IMR-90 (cell line): Measurements from ENCODE around the gene PRKG2. TPM values are rescaled to one million over a fixed set of nuclear protein-coding genes. Genes with fewer than 3 reads are reported as not detected.

Source experiments
- ATAC-seq: fragments of 200-7000 bp; cut with Tn5 transposase; 2 replicates; pipeline ENCODE4 v1.9.1; 2020; ENCODE audit warnings: low read depth, mild to moderate bottlenecking, moderate library complexity
- BruUV-seq: library from RNA; stranded (reverse); fragments of 400-500 nt; replicated peaks from 2 replicates; lab custom pipeline; 2021; lab: Mats Ljungman, UMichigan
- CTCF ChIA-PET: fragments of 300-600 bp; formaldehyde crosslinking; extraction: SDS; loops from one replicate; lab custom pipeline; 2021; ENCODE audit warnings: antibody characterized with exemption; lab: Yijun Ruan, JAX
- POLR2A ChIA-PET: fragments of 300-600 bp; sonication (Branson Sonifier 250); formaldehyde crosslinking; loops from one replicate; lab custom pipeline; 2022; ENCODE audit warnings: antibody characterized with exemption; ENCODE audit not compliant: unreplicated experiment; lab: Charles Lee
- DNase-seq: peaks from one replicate; pipeline ENCODE4 v3.0.0; 2013
- H2AFZ ChIP-seq: replicated peaks from 2 replicates; pipeline ENCODE3; 2013; ENCODE audit warnings: low read length, mild to moderate bottlenecking; ENCODE audit not compliant: poor library complexity
- H2AK5ac ChIP-seq: 2 replicates; pipeline ENCODE4 v1.6.1; 2013; ENCODE audit warnings: low read depth, low read length, inconsistent platforms
- H2AK9ac ChIP-seq: replicated peaks from 2 replicates; pipeline ENCODE3; 2013; ENCODE audit warnings: mild to moderate bottlenecking, low read depth, low read length, moderate library complexity; ENCODE audit not compliant: poor library complexity
- H2BK120ac ChIP-seq: 2 replicates; pipeline ENCODE4 v1.6.1; 2013; ENCODE audit warnings: low read depth, low read length, inconsistent platforms
- H2BK15ac ChIP-seq: 3 replicates; pipeline ENCODE4 v1.6.1; 2013; ENCODE audit warnings: low read depth, low read length, inconsistent platforms
- H2BK20ac ChIP-seq: 2 replicates; pipeline ENCODE4 v1.6.1; 2013; ENCODE audit warnings: low read depth, mild to moderate bottlenecking, inconsistent platforms, low read length, moderate library complexity
- H2BK5ac ChIP-seq: 2 replicates; pipeline ENCODE4 v1.6.1; 2013; ENCODE audit warnings: mild to moderate bottlenecking, low read depth, low read length, inconsistent platforms; ENCODE audit not compliant: poor library complexity, severe bottlenecking
- H3K14ac ChIP-seq: replicated peaks from 2 replicates; pipeline ENCODE4 v1.6.1; 2013; ENCODE audit warnings: low read depth, low read length, inconsistent platforms
- H3K18ac ChIP-seq: 2 replicates; pipeline ENCODE4 v1.6.1; 2013; ENCODE audit warnings: low read depth, low read length, control low read depth
- H3K23ac ChIP-seq: 2 replicates; pipeline ENCODE4 v1.6.1; 2013; ENCODE audit warnings: low read depth, low read length, inconsistent platforms
- H3K27ac ChIP-seq: 2 replicates; pipeline ENCODE4 v1.5.1; 2013; ENCODE audit warnings: mild to moderate bottlenecking, control low read depth, low read length; ENCODE audit not compliant: insufficient read depth
- H3K27me3 ChIP-seq: 2 replicates; pipeline ENCODE4 v1.6.1; 2013; ENCODE audit warnings: low read length; ENCODE audit not compliant: control insufficient read depth, insufficient read depth
- H3K36me3 ChIP-seq: 2 replicates; pipeline ENCODE4 v1.6.1; 2013; ENCODE audit warnings: low read length, mixed read lengths; ENCODE audit not compliant: control insufficient read depth, insufficient read depth
- H3K4ac ChIP-seq: 2 replicates; pipeline ENCODE4 v1.6.1; 2013; ENCODE audit warnings: low read depth, low read length, inconsistent platforms
- H3K4me1 ChIP-seq: 2 replicates; pipeline ENCODE4 v1.6.1; 2013; ENCODE audit warnings: low read length, mixed read lengths; ENCODE audit not compliant: control insufficient read depth, insufficient read depth
- H3K4me2 ChIP-seq: 2 replicates; pipeline ENCODE4 v1.6.1; 2013; ENCODE audit warnings: low read depth, mild to moderate bottlenecking, control low read depth, low read length, moderate library complexity
- H3K4me3 ChIP-seq: 2 replicates; pipeline ENCODE4 v1.5.1; 2013; ENCODE audit warnings: low read depth, mild to moderate bottlenecking, control low read depth, low read length, moderate library complexity; ENCODE audit not compliant: insufficient read depth
- H3K56ac ChIP-seq: 2 replicates; pipeline ENCODE4 v1.6.1; 2013; ENCODE audit warnings: low read length, inconsistent platforms; ENCODE audit not compliant: insufficient read depth; ENCODE audit errors: extremely low read depth
- H3K79me1 ChIP-seq, 2 experiments: 2 replicates each; pipeline ENCODE4 v1.6.1; 2013; ENCODE audit warnings: low read length in 2 of 2, inconsistent platforms in 1 of 2, low read depth in 1 of 2
- H3K9ac ChIP-seq: 2 replicates; pipeline ENCODE4 v1.6.1; 2013; ENCODE audit warnings: low read depth, low read length, control low read depth
- H3K9me1 ChIP-seq: 2 replicates; pipeline ENCODE4 v1.6.1; 2013; ENCODE audit warnings: low read length, inconsistent platforms; ENCODE audit not compliant: insufficient read depth
- H3K9me3 ChIP-seq: 2 replicates; pipeline ENCODE4 v1.6.1; 2013; ENCODE audit warnings: low read length; ENCODE audit not compliant: control insufficient read depth, insufficient read depth
- H4K20me1 ChIP-seq: 2 replicates; pipeline ENCODE4 v1.6.1; 2013; ENCODE audit warnings: low read length, inconsistent platforms; ENCODE audit not compliant: insufficient read depth
- H4K5ac ChIP-seq: 2 replicates; pipeline ENCODE4 v1.6.1; 2013; ENCODE audit warnings: mild to moderate bottlenecking, low read depth, low read length, control low read depth
- H4K8ac ChIP-seq, 2 experiments: 2 replicates each; pipeline ENCODE4 v1.6.1; 2013; ENCODE audit warnings: low read depth in 2 of 2, low read length in 2 of 2, control low read depth in 1 of 2, inconsistent platforms in 1 of 2
- H4K91ac ChIP-seq: 2 replicates; pipeline ENCODE4 v1.6.1; 2013; ENCODE audit warnings: low read depth, low read length, inconsistent platforms; ENCODE audit not compliant: insufficient read depth
- BHLHE40 ChIP-seq: fragments of 150-350 bp; IDR thresholded peaks from 2 replicates; pipeline ENCODE4 v1.6.1; 2016; ENCODE audit warnings: mild to moderate bottlenecking, low read depth, low read length
- CHD1 ChIP-seq: IDR thresholded peaks from 2 replicates; pipeline ENCODE4 v1.6.1; 2012; ENCODE audit warnings: low read depth, low read length, improper control_type of control experiment
- MAZ ChIP-seq: IDR thresholded peaks from 2 replicates; pipeline ENCODE4 v1.6.1; 2012; ENCODE audit warnings: low read depth, mild to moderate bottlenecking, low read length, improper control_type of control experiment, moderate library complexity, borderline replicate concordance
- NFE2L2 ChIP-seq: fragments of 150-350 bp; IDR thresholded peaks from 2 replicates; pipeline ENCODE4 v1.6.1; 2016; ENCODE audit warnings: low read depth, mild to moderate bottlenecking, low read length
- RAD21 ChIP-seq: IDR thresholded peaks from 2 replicates; pipeline ENCODE4 v1.6.1; 2012; ENCODE audit warnings: low read length, improper control_type of control experiment
- RCOR1 ChIP-seq: IDR thresholded peaks from 2 replicates; pipeline ENCODE4 v1.6.1; 2012; ENCODE audit warnings: mild to moderate bottlenecking, low read length, improper control_type of control experiment; ENCODE audit not compliant: insufficient replicate concordance
- WGBS, 2 experiments: methylation state at CpG; one replicate each; pipeline versions ENCODE4 v1.1.5 to v1.1.7; 2013; ENCODE audit warnings: missing lambda C conversion rate in 2 of 2; ENCODE audit not compliant: insufficient read length in 1 of 2; ENCODE audit errors: extremely low coverage in 2 of 2; 5-methylcytosine and 5-hydroxymethylcytosine counted together
- dilution Hi-C: fragments of 300-500 bp; cut with HindIII; formaldehyde crosslinking; loops from one replicate; pipeline ENCODE4 v1.14.3; 2018; ENCODE audit warnings: low sequenced_read_pairs; ENCODE audit not compliant: unreplicated experiment
- in situ Hi-C: fragments of 300-500 bp; cut with MboI; formaldehyde crosslinking; loops from 3 replicates; pipeline ENCODE4 v1.14.3; 2019; ENCODE audit warnings: low sequenced_read_pairs, inconsistent platforms, mixed read lengths
- intact Hi-C: fragments of 100-400 bp; cut with micrococcal nuclease; formaldehyde crosslinking; loops from 2 replicates; pipeline ENCODE4 v1.10.0; 2022
- polyA plus RNA-seq, 3 experiments: library from polyadenylated mRNA; depleted of rRNA; stranded (reverse); fragments of >200 nt; gene quantifications; 2 replicates each; pipeline ENCODE4 v1.2.3, GENCODE V29; 2012; ENCODE audit warnings: low replicate concordance in 1 of 3
- total RNA-seq: library from RNA; depleted of rRNA; stranded (reverse); fragments of >200 nt; gene quantifications from 2 replicates; pipeline ENCODE4 v1.2.3, GENCODE V29; 2012
- TF ChIP-seq, protein P1 (sequence below): fragments of 150-350 bp; IDR thresholded peaks from 2 replicates; pipeline ENCODE4 v1.6.1; 2016; ENCODE audit warnings: low read depth, mild to moderate bottlenecking, low read length, moderate library complexity, borderline replicate concordance
- TF ChIP-seq, protein P2 (sequence below): fragments of 150-350 bp; IDR thresholded peaks from 2 replicates; pipeline ENCODE4 v1.6.1; 2017; ENCODE audit warnings: mild to moderate bottlenecking, antibody characterized with exemption, low read length, low read depth
- TF ChIP-seq, protein P3 (sequence below): conservative IDR thresholded peaks from 2 replicates; pipeline ENCODE4 v1.5.1; 2012; ENCODE audit warnings: mild to moderate bottlenecking, low read depth, low read length, improper control_type of control experiment

Gene PRKG2
- total and polyA plus RNA-seq, 2 of the 4 experiments (the other 2 are of a cell fraction) = 0.44 to 2.0 TPM

DNA sequence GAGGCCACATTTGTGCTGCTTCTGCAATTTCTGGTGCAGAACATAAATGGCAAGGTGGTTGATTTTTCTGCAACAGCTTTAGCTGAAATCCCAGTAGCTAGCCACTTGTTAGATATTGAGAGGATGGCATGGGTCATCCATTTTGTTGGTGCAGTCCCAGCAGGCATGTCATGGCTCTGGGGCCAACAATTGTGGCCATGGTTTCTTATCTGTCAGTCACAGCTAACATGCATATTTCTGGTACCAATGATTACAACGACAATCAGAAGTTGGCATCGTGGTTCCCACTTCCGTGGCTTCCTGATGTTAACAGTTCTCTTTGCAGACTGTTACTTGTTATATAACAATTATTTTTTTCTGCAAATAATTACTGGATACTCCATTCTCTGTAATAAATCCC is 42.8 kb upstream of the PRKG2 start:
- intact Hi-C loops (loop anchor here (5.0 kb wide), 3 partner anchors 46 to 186 kb away; no protein-coding TSS in a partner anchor), dilution Hi-C loops (no loop called here)

More for the DNA sequence above, 42.8 kb upstream of the PRKG2 start:
- Histone ChIP-seq H3K9me3 (no peaks in the 10 kb centered on the region), H4K8ac (0 out of 4 replicates have a peak overlapping the region, but pooled peaks have one; percentile 6 to 11), H3K4me3 (no peak overlapping the region), H3K56ac (no peak overlapping the region), H3K9me1 (peaks cover 9% of the 10 kb centered on the region), H2AFZ (no peak overlapping the region), H4K20me1 (no peaks in the 10 kb centered on the region), H2BK20ac (peak overlapping the region; percentile 3), H3K36me3 (no peaks in the 10 kb centered on the region), H2AK5ac (peak overlapping the region; percentile 26), H3K27ac (no peak overlapping the region), H3K4ac (peak overlapping the region; percentile 78), H2AK9ac (peak overlapping the region; percentile 11), H4K5ac (no peak overlapping the region), H3K14ac (peak overlapping the region; percentile 55), H3K9ac (no peak overlapping the region), H3K79me1 (no peaks in the 10 kb centered on the region), H3K23ac (no peak overlapping the region), H2BK120ac (peak overlapping the region; percentile 75), H3K4me1 (peaks cover 5% of the 10 kb centered on the region), H2BK15ac (peak overlapping the region; percentile 41; the same call in 2 of the 3 replicates), H4K91ac (peak overlapping the region; percentile 31; the same call in 1 of the 2 replicates), H3K27me3 (no peaks in the 10 kb centered on the region), H2BK5ac (peak overlapping the region; percentile 5), H3K18ac (peak overlapping the region; percentile 21; the same call in 1 of the 2 replicates), H3K4me2 (no peak overlapping the region)
- DNase-seq = no peak
- TF ChIP-seq, protein P1, sequence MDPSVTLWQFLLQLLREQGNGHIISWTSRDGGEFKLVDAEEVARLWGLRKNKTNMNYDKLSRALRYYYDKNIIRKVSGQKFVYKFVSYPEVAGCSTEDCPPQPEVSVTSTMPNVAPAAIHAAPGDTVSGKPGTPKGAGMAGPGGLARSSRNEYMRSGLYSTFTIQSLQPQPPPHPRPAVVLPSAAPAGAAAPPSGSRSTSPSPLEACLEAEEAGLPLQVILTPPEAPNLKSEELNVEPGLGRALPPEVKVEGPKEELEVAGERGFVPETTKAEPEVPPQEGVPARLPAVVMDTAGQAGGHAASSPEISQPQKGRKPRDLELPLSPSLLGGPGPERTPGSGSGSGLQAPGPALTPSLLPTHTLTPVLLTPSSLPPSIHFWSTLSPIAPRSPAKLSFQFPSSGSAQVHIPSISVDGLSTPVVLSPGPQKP = no peak
- TF ChIP-seq RAD21 (no peak), CHD1 (no peak), MAZ (no peak), NFE2L2 (no peak), BHLHE40 (no peak), RCOR1 (no peak)
- TF ChIP-seq, protein P2, sequence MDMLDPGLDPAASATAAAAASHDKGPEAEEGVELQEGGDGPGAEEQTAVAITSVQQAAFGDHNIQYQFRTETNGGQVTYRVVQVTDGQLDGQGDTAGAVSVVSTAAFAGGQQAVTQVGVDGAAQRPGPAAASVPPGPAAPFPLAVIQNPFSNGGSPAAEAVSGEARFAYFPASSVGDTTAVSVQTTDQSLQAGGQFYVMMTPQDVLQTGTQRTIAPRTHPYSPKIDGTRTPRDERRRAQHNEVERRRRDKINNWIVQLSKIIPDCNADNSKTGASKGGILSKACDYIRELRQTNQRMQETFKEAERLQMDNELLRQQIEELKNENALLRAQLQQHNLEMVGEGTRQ = no peak
- TF ChIP-seq, protein P3, sequence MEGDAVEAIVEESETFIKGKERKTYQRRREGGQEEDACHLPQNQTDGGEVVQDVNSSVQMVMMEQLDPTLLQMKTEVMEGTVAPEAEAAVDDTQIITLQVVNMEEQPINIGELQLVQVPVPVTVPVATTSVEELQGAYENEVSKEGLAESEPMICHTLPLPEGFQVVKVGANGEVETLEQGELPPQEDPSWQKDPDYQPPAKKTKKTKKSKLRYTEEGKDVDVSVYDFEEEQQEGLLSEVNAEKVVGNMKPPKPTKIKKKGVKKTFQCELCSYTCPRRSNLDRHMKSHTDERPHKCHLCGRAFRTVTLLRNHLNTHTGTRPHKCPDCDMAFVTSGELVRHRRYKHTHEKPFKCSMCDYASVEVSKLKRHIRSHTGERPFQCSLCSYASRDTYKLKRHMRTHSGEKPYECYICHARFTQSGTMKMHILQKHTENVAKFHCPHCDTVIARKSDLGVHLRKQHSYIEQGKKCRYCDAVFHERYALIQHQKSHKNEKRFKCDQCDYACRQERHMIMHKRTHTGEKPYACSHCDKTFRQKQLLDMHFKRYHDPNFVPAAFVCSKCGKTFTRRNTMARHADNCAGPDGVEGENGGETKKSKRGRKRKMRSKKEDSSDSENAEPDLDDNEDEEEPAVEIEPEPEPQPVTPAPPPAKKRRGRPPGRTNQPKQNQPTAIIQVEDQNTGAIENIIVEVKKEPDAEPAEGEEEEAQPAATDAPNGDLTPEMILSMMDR = no peak
- BruUV-seq = no TSS peak
- WGBS, 2 experiments = no CpG with 5 or more reads among the region's 3 CpGs
- no peak for ATAC-seq
- CTCF ChIA-PET = interaction anchor here (0.9 to 1.4 kb wide), 2 partner anchors 19 to 55 kb away, joined by 4 read pairs; no protein-coding TSS in a partner anchor
- in situ Hi-C loops = no loop called here
- POLR2A ChIA-PET = no interaction called here
